ENCODE results near the gene AIF1L. TPM values are rescaled to one million over a fixed set of nuclear protein-coding genes. Genes with fewer than 3 reads are reported as not detected.

AIF1L gene
- total and polyA plus RNA-seq, 2 of the 13 experiments (the other 11 are each of a cell fraction or from before 2014, with no cell fraction given), result 12.4 to 36.5 TPM

GRCh38 chr9:131078427-131079366 lies 17.6 kb upstream of the AIF1L start (continued):
- TF ChIP-seq ZNF687 (CRISPR knock-in tag; IDR thresholded peaks at IDR 0.05) (peak; percentile 91), RORA (CRISPR knock-in tag; IDR thresholded peaks at IDR 0.05) (no peak), ZGPAT (CRISPR knock-in tag; IDR thresholded peaks at IDR 0.05) (no peak), ZMYM4 (CRISPR knock-in tag; IDR thresholded peaks at IDR 0.05) (0 out of 2 replicates have a peak, but pooled peaks have one; percentile 31), ZNF430 (CRISPR knock-in tag; IDR thresholded peaks at IDR 0.05) (no peak), ZBTB20 (CRISPR knock-in tag; IDR thresholded peaks at IDR 0.05; ENCODE audit: borderline replicate concordance, low read depth) (0 out of 2 replicates have a peak, but pooled peaks have one; percentile 31), ZNF292 (CRISPR knock-in tag; IDR thresholded peaks at IDR 0.05; ENCODE audit: borderline replicate concordance, low read depth) (0 out of 2 replicates have a peak, but pooled peaks have one; percentile 60), ZNF12 (CRISPR knock-in tag; IDR thresholded peaks at IDR 0.05) (peak; percentile 37; the same call in 1 of the 2 replicates), ZNF326 (CRISPR knock-in tag; IDR thresholded peaks at IDR 0.05; ENCODE audit: borderline replicate concordance) (no peak), ELK4 (CRISPR knock-in tag; IDR thresholded peaks at IDR 0.05; ENCODE audit: borderline replicate concordance) (no peak; the same call in 1 of the 2 replicates), ZNF567 (CRISPR knock-in tag; IDR thresholded peaks at IDR 0.05; ENCODE audit: borderline replicate concordance) (no peak), SP2 (CRISPR knock-in tag; IDR thresholded peaks at IDR 0.05) (no peak), SNAI1 (CRISPR knock-in tag; IDR thresholded peaks at IDR 0.05; ENCODE audit: borderline replicate concordance) (no peak), ZNF280D (CRISPR knock-in tag; IDR thresholded peaks at IDR 0.05) (0 out of 2 replicates have a peak, but pooled peaks have one; percentile 50), TEAD3 (CRISPR knock-in tag; optimal IDR thresholded peaks at IDR 0.05; ENCODE audit: borderline replicate concordance) (no peak), KLF13 (CRISPR knock-in tag; IDR thresholded peaks at IDR 0.05) (no peak), DR1 (CRISPR knock-in tag; IDR thresholded peaks at IDR 0.05) (no peak), ZSCAN9 (CRISPR knock-in tag; IDR thresholded peaks at IDR 0.05; ENCODE audit: borderline replicate concordance) (no peak)
